OCI-LY7 (cell line): Measurements from ENCODE around the gene CA11.

Experiments
- CTCF ChIP-seq: fragments of 200-600 bp; sonication (generic); conservative IDR thresholded peaks from 2 replicates; pipeline ENCODE4 v1.5.1; 2014; ENCODE audit warnings: mild to moderate bottlenecking, antibody characterized with exemption, low read length, moderate library complexity, mixed read lengths
- EZH2phosphoT487 ChIP-seq: fragments of 200-600 bp; sonication (generic); IDR thresholded peaks from 2 replicates; pipeline ENCODE4 v1.6.1; 2018; ENCODE audit warnings: low read depth, borderline replicate concordance, mild to moderate bottlenecking, mixed run types, antibody characterized with exemption, low read length, moderate library complexity, mixed read lengths

GRCh38 chr19:48674216-48674809 lies 28.3 kb upstream of the CA11 start:
- no peak for TF ChIP-seq CTCF
- TF ChIP-seq EZH2phosphoT487: no peak
